SK-N-SH treated with all-trans-retinoic acid at 6 μM for 48 hours (cell line): ENCODE measurements around the gene ANKRD2.
A peak's percentile ranks its signal among the peaks of the same experiment; 100 is the strongest.
"Not testable (repeated sequence)": the region's sequence is repeated elsewhere in the genome, so short reads cannot be mapped to it uniquely, and the experiment has no call there.

Experiments used
- ATAC-seq: fragments of 200-7000 bp; cut with Tn5 transposase; 3 replicates; pipeline ENCODE4 v1.9.1; 2020; ENCODE audit warnings: mild to moderate bottlenecking, moderate library complexity
- ARNTL ChIP-seq: fragments of 450-650 bp; formaldehyde crosslinking; IDR thresholded peaks from 2 replicates; pipeline ENCODE4 v1.5.0; 2020; ENCODE audit warnings: low read depth, mild to moderate bottlenecking, moderate library complexity, borderline replicate concordance
- BACH2 ChIP-seq: fragments of 250-450 bp; sonication (Bioruptor Pico); IDR thresholded peaks from 2 replicates; pipeline ENCODE4 v1.9.0; 2021; ENCODE audit warnings: mild to moderate bottlenecking, borderline replicate concordance
- CSDC2 ChIP-seq: fragments of 250-450 bp; sonication (Bioruptor Pico); IDR thresholded peaks from 2 replicates; pipeline ENCODE4 v1.5.0; 2020; ENCODE audit warnings: mild to moderate bottlenecking, moderate library complexity
- ESRRG ChIP-seq: fragments of 250-450 bp; sonication (Bioruptor Pico); IDR thresholded peaks from 2 replicates; pipeline ENCODE4 v1.6.1; 2021; ENCODE audit warnings: mild to moderate bottlenecking
- ISL1 ChIP-seq: fragments of 250-450 bp; sonication (Bioruptor Pico); IDR thresholded peaks from 2 replicates; pipeline ENCODE4 v2.1.2; 2022; ENCODE audit warnings: mild to moderate bottlenecking, moderate library complexity
- POU6F1 ChIP-seq: fragments of 250-450 bp; sonication (Bioruptor Pico); IDR thresholded peaks from 2 replicates; pipeline ENCODE4 v1.8.0; 2021; ENCODE audit warnings: low read depth, mild to moderate bottlenecking, moderate library complexity, borderline replicate concordance
- PPARA ChIP-seq: fragments of 250-450 bp; sonication (Bioruptor Pico); IDR thresholded peaks from 2 replicates; pipeline ENCODE4 v1.5.0; 2020; ENCODE audit warnings: mild to moderate bottlenecking, borderline replicate concordance
- RARB ChIP-seq: fragments of 250-450 bp; sonication (Bioruptor Pico); IDR thresholded peaks from 2 replicates; pipeline ENCODE4 v1.8.0; 2021; ENCODE audit warnings: mild to moderate bottlenecking, moderate library complexity
- SNAI2 ChIP-seq: fragments of 250-450 bp; sonication (Bioruptor Pico); IDR thresholded peaks from 2 replicates; pipeline ENCODE4 v1.5.0; 2020; ENCODE audit warnings: mild to moderate bottlenecking, moderate library complexity
- TCF4 ChIP-seq: fragments of 250-450 bp; sonication (Bioruptor Pico); IDR thresholded peaks from 2 replicates; pipeline ENCODE4 v1.8.0; 2021; ENCODE audit warnings: mild to moderate bottlenecking, moderate library complexity, borderline replicate concordance
- TOX ChIP-seq: fragments of 250-450 bp; sonication (Bioruptor Pico); IDR thresholded peaks from 2 replicates; pipeline ENCODE4 v1.8.0; 2021; ENCODE audit warnings: mild to moderate bottlenecking, moderate library complexity, borderline replicate concordance
- ZC3H10 ChIP-seq: fragments of 250-450 bp; sonication (Bioruptor Pico); IDR thresholded peaks from 2 replicates; pipeline ENCODE4 v1.5.1; 2021; ENCODE audit warnings: mild to moderate bottlenecking, moderate library complexity
- ZFP3 ChIP-seq: fragments of 250-450 bp; sonication (Bioruptor Pico); IDR thresholded peaks from 2 replicates; pipeline ENCODE4 v1.5.0; 2020; ENCODE audit warnings: mild to moderate bottlenecking, moderate library complexity
- ZFP30 ChIP-seq: fragments of 450-650 bp; formaldehyde crosslinking; IDR thresholded peaks from 2 replicates; pipeline ENCODE4 v1.5.0; 2022; ENCODE audit warnings: mild to moderate bottlenecking, moderate library complexity
- ZNF8 ChIP-seq: fragments of 450-650 bp; formaldehyde crosslinking; IDR thresholded peaks from 2 replicates; pipeline ENCODE4 v1.5.0; 2020; ENCODE audit warnings: mild to moderate bottlenecking, moderate library complexity
- TF ChIP-seq, protein P1 (sequence below): fragments of 250-450 bp; sonication (Bioruptor Pico); IDR thresholded peaks from 2 replicates; pipeline ENCODE4 v1.5.1; 2020; ENCODE audit warnings: low read depth, mild to moderate bottlenecking, moderate library complexity
- TF ChIP-seq, protein P2 (sequence below): fragments of 250-450 bp; sonication (Bioruptor Pico); IDR thresholded peaks from 2 replicates; pipeline ENCODE4 v1.5.0; 2020; ENCODE audit warnings: mild to moderate bottlenecking, moderate library complexity
- TF ChIP-seq, protein P3 (sequence below): fragments of 250-450 bp; sonication (Bioruptor Pico); IDR thresholded peaks from 2 replicates; pipeline ENCODE4 v1.5.1; 2021; ENCODE audit warnings: mild to moderate bottlenecking, moderate library complexity

Gene ANKRD2

DNA sequence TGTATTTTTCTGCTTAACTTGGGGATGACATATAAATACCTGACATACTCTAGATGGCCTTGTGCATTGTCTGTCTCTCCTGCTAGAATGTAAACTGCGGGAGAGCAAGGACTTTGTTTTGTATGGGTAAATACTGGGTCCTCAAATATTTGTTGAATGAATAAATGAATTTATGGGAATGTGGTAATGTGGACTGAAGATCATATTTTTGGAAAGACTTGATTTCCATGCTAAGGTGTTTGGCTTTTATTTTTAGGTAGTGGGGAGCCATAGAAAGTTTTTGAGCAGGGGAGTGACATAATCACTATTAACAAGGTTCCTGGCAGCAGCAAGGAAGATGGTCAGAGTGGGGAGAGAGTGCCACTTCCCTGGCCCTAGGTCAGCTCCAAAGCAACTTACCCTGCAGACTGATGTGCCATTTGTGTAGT lies 46.9 kb upstream of the ANKRD2 start:
- TF ChIP-seq POU6F1 (CRISPR knock-in tag): no peak
- TF ChIP-seq, protein P1, sequence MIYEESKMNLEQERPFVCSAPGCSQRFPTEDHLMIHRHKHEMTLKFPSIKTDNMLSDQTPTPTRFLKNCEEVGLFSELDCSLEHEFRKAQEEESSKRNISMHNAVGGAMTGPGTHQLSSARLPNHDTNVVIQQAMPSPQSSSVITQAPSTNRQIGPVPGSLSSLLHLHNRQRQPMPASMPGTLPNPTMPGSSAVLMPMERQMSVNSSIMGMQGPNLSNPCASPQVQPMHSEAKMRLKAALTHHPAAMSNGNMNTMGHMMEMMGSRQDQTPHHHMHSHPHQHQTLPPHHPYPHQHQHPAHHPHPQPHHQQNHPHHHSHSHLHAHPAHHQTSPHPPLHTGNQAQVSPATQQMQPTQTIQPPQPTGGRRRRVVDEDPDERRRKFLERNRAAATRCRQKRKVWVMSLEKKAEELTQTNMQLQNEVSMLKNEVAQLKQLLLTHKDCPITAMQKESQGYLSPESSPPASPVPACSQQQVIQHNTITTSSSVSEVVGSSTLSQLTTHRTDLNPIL: no peak
- TF ChIP-seq CSDC2 (CRISPR knock-in tag): no peak
- TF ChIP-seq SNAI2 (CRISPR knock-in tag): no peak
- TF ChIP-seq, protein P2, sequence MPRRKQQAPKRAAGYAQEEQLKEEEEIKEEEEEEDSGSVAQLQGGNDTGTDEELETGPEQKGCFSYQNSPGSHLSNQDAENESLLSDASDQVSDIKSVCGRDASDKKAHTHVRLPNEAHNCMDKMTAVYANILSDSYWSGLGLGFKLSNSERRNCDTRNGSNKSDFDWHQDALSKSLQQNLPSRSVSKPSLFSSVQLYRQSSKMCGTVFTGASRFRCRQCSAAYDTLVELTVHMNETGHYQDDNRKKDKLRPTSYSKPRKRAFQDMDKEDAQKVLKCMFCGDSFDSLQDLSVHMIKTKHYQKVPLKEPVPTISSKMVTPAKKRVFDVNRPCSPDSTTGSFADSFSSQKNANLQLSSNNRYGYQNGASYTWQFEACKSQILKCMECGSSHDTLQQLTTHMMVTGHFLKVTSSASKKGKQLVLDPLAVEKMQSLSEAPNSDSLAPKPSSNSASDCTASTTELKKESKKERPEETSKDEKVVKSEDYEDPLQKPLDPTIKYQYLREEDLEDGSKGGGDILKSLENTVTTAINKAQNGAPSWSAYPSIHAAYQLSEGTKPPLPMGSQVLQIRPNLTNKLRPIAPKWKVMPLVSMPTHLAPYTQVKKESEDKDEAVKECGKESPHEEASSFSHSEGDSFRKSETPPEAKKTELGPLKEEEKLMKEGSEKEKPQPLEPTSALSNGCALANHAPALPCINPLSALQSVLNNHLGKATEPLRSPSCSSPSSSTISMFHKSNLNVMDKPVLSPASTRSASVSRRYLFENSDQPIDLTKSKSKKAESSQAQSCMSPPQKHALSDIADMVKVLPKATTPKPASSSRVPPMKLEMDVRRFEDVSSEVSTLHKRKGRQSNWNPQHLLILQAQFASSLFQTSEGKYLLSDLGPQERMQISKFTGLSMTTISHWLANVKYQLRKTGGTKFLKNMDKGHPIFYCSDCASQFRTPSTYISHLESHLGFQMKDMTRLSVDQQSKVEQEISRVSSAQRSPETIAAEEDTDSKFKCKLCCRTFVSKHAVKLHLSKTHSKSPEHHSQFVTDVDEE (CRISPR knock-in tag): no peak
- TF ChIP-seq ZC3H10 (CRISPR knock-in tag): no peak
- TF ChIP-seq TCF4 (CRISPR knock-in tag): no peak
- TF ChIP-seq BACH2 (CRISPR knock-in tag): no peak
- no peak for TF ChIP-seq ZFP3 (CRISPR knock-in tag)
- TF ChIP-seq ESRRG (CRISPR knock-in tag): no peak
- TF ChIP-seq ZFP30 (CRISPR knock-in tag): no peak
- TF ChIP-seq ZNF8 (CRISPR knock-in tag): no peak
- TF ChIP-seq, protein P3, sequence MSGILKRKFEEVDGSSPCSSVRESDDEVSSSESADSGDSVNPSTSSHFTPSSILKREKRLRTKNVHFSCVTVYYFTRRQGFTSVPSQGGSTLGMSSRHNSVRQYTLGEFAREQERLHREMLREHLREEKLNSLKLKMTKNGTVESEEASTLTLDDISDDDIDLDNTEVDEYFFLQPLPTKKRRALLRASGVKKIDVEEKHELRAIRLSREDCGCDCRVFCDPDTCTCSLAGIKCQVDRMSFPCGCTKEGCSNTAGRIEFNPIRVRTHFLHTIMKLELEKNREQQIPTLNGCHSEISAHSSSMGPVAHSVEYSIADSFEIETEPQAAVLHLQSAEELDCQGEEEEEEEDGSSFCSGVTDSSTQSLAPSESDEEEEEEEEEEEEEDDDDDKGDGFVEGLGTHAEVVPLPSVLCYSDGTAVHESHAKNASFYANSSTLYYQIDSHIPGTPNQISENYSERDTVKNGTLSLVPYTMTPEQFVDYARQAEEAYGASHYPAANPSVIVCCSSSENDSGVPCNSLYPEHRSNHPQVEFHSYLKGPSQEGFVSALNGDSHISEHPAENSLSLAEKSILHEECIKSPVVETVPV (CRISPR knock-in tag): no peak
- TF ChIP-seq RARB (CRISPR knock-in tag): no peak
- no peak for TF ChIP-seq ARNTL
- TF ChIP-seq TOX (CRISPR knock-in tag): no peak
- no peak for ATAC-seq

DNA sequence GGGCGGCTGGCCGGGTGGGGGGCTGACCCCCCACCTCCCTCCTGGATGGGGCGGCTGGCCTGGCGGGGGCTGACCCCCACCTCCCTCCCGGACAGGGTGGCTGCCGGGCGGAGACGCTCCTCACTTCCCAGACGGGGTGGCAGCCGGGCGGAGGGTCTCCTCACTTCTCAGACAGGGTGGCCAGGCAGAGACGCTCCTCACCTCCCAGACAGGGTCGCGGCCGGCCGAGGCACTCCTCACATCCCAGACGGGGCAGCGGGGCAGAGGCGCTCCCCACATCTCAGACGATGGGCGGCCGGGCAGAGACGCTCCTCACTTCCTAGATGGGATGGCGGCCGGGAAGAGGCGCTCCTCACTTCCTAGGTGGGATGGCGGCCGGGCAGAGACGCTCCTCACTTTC lies 43.7 kb upstream of the ANKRD2 start:
- ATAC-seq: not testable (repeated sequence)

DNA sequence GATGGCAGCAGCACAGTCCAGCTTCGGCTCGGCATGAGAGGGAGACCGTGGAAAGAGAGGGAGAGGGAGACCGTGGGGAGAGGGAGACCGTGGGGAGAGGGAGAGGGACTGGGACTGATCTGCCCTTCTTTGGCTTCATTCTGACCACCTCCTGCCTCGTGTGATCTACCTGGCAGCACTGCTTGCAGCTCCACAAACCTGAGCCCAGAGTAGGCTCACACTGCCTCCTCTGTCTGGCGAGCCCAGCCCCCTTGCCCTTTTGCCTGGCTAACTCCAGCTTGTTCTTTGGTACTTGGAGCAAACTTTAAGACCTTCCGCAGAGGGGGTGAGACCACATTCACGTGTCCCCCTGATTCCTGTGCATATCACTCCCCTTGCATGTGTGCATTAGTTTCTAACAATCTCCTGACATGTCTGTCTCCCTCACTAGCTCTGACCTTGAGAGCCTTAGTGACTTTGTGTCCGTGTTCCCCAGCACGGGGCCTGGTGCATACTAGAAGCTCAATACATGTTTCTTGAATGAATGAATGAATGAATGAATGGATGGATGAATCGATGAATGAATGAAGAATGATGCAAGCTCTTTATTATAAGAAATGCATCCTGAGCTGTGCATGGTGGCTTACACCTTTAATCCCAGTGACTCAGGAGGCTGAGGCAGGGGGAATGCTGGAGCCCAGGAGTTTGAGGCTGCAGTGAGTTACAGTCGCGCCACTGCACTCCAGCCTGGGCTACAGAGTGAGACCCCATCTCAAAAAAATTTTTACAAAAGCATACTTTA lies 42.7 kb upstream of the ANKRD2 start:
- TF ChIP-seq PPARA (no peak), TCF4 (CRISPR knock-in tag) (no peak), SNAI2 (CRISPR knock-in tag) (no peak), TOX (CRISPR knock-in tag) (no peak), RARB (CRISPR knock-in tag) (no peak), BACH2 (CRISPR knock-in tag) (no peak)
- TF ChIP-seq, protein P1: no peak
- ATAC-seq: no peak

- peak; percentile 23; the same call in 2 of the 3 replicates for ATAC-seq
- no peak for TF ChIP-seq CSDC2 (CRISPR knock-in tag)
- no peak for TF ChIP-seq RARB (CRISPR knock-in tag)
- no peak for TF ChIP-seq TCF4 (CRISPR knock-in tag)
- TF ChIP-seq POU6F1 (CRISPR knock-in tag): no peak
- no peak for TF ChIP-seq ISL1 (CRISPR knock-in tag)
- TF ChIP-seq ZC3H10 (CRISPR knock-in tag): no peak
- no peak for TF ChIP-seq ZNF8 (CRISPR knock-in tag)
- TF ChIP-seq ZFP30 (CRISPR knock-in tag): no peak
- no peak for TF ChIP-seq ESRRG (CRISPR knock-in tag)
- no peak for TF ChIP-seq PPARA
- TF ChIP-seq, protein P2 (CRISPR knock-in tag): no peak
Observed at GRCh38 chr10:97531401-97531986, 41.1 kb upstream of the ANKRD2 start.
